Nephron (organoid): Measurements from ENCODE around the gene GABRG3.

Source experiments
- H3K27ac Mint-ChIP-seq, 3 experiments: 2 replicates each; pipeline ENCODE4 v1.8.0; 2020; ENCODE audit warnings: mixed read lengths in 3 of 3, mild to moderate bottlenecking in 2 of 3, moderate library complexity in 1 of 3
- H3K27me3 Mint-ChIP-seq: 2 replicates; pipeline ENCODE4 v1.8.0; 2021; ENCODE audit warnings: low read depth, mild to moderate bottlenecking, moderate library complexity, mixed read lengths
- H3K36me3 Mint-ChIP-seq: 2 replicates; pipeline ENCODE4 v1.8.0; 2020; ENCODE audit warnings: low read depth, mixed read lengths
- H3K4me1 Mint-ChIP-seq: 2 replicates; pipeline ENCODE4 v1.8.0; 2020; ENCODE audit warnings: mixed read lengths
- H3K4me3 Mint-ChIP-seq, 3 experiments: 2 replicates each; pipeline ENCODE4 v1.8.0; 2020; ENCODE audit warnings: mild to moderate bottlenecking in 3 of 3, mixed read lengths in 3 of 3, moderate library complexity in 2 of 3
- H3K9me3 Mint-ChIP-seq: 2 replicates; pipeline ENCODE4 v1.8.0; 2020; ENCODE audit warnings: mixed read lengths
- TF ChIP-seq, protein P1 (sequence below), 3 experiments: fragments of 200-600 bp; sonication (generic); IDR thresholded peaks; one replicate each; pipeline ENCODE4 v1.5.0; 2021; ENCODE audit warnings: antibody characterized with exemption in 3 of 3; ENCODE audit not compliant: unreplicated experiment in 3 of 3

GABRG3 gene

GRCh38 chr15:27114473-27114872, 143.5 kb downstream of the GABRG3 start:
- TF ChIP-seq, protein P1, sequence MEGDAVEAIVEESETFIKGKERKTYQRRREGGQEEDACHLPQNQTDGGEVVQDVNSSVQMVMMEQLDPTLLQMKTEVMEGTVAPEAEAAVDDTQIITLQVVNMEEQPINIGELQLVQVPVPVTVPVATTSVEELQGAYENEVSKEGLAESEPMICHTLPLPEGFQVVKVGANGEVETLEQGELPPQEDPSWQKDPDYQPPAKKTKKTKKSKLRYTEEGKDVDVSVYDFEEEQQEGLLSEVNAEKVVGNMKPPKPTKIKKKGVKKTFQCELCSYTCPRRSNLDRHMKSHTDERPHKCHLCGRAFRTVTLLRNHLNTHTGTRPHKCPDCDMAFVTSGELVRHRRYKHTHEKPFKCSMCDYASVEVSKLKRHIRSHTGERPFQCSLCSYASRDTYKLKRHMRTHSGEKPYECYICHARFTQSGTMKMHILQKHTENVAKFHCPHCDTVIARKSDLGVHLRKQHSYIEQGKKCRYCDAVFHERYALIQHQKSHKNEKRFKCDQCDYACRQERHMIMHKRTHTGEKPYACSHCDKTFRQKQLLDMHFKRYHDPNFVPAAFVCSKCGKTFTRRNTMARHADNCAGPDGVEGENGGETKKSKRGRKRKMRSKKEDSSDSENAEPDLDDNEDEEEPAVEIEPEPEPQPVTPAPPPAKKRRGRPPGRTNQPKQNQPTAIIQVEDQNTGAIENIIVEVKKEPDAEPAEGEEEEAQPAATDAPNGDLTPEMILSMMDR (IDR thresholded peaks at IDR 0.05; ENCODE audit: unreplicated experiment in 3 of 3): no peak
- Mint-ChIP-seq H3K4me3 (no peak overlapping the region), H3K4me1 (no peaks in the 10 kb centered on the region), H3K36me3 (no peaks in the 10 kb centered on the region), H3K9me3 (no peaks in the 10 kb centered on the region), H3K27me3 (no peaks in the 10 kb centered on the region), H3K27ac (no peak overlapping the region)

- TF ChIP-seq, protein P1 (IDR thresholded peaks at IDR 0.05; ENCODE audit: unreplicated experiment in 3 of 3): no peak
- no peaks in the 10 kb centered on the region for H3K4me1 Mint-ChIP-seq
- no peaks in the 10 kb centered on the region for H3K9me3 Mint-ChIP-seq
- H3K4me3 Mint-ChIP-seq: no peak overlapping the region
- no peaks in the 10 kb centered on the region for H3K36me3 Mint-ChIP-seq
- no peak overlapping the region for H3K27ac Mint-ChIP-seq
- no peaks in the 10 kb centered on the region for H3K27me3 Mint-ChIP-seq
Observed at GRCh38 chr15:27119695-27120266, 148.8 kb downstream of the GABRG3 start.

DNA sequence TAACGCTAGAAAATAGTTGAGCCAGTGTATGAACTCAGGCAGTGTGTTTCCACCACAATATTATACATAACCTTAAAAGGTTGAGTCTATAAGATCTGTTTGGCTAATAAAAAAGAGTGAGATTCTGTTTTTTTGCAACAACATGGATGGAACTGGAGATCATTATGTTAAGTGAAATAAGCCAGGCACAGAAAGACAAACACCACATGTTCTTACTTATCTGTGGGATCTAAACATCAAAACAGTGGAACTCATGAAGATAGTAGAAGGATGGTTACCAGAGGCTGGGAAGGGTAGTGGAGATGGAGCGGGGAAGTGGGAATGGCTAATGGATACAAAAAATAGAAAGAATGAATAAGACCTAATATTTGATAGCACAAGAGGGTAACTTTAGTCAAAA, 150.7 kb downstream of the GABRG3 start:
- TF ChIP-seq, protein P1 (IDR thresholded peaks at IDR 0.05; ENCODE audit: unreplicated experiment in 3 of 3): no peak
- Mint-ChIP-seq H3K27me3 (no peaks in the 10 kb centered on the region), H3K4me3 (no peak overlapping the region), H3K27ac (no peak overlapping the region), H3K36me3 (no peaks in the 10 kb centered on the region), H3K9me3 (no peaks in the 10 kb centered on the region), H3K4me1 (no peaks in the 10 kb centered on the region)

DNA sequence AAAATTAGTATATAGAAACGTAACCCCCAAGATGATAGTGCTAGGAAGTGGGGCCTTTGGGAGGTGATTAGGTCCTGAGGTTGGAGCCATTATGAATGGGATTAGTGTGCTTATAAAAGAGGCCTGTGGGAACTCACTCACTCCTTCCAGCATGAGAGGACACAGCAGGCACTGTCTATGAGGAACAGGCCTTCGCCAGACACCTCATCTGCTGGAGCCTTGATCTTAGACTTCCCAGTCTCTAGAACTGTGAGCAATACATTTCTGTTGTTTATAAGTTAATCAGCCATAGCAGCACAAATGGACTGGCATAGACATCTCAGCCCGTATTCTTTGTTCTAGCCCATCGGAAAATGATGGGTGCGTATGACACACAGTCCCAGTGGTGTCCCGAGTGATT, 152.3 kb downstream of the GABRG3 start:
- H3K9me3 Mint-ChIP-seq: peaks cover 2% of the 10 kb centered on the region
- no peak overlapping the region for H3K4me3 Mint-ChIP-seq
- H3K27ac Mint-ChIP-seq: no peak overlapping the region
- H3K4me1 Mint-ChIP-seq: no peaks in the 10 kb centered on the region
- no peaks in the 10 kb centered on the region for H3K36me3 Mint-ChIP-seq
- no peaks in the 10 kb centered on the region for H3K27me3 Mint-ChIP-seq
- TF ChIP-seq, protein P1 (IDR thresholded peaks at IDR 0.05; ENCODE audit: unreplicated experiment in 3 of 3): no peak

GRCh38 chr15:27123808-27124207, 152.8 kb downstream of the GABRG3 start:
- no peak overlapping the region for H3K4me3 Mint-ChIP-seq
- no peaks in the 10 kb centered on the region for H3K36me3 Mint-ChIP-seq
- H3K27ac Mint-ChIP-seq: no peak overlapping the region
- H3K9me3 Mint-ChIP-seq: peaks cover 2% of the 10 kb centered on the region
- H3K27me3 Mint-ChIP-seq: no peaks in the 10 kb centered on the region
- no peaks in the 10 kb centered on the region for H3K4me1 Mint-ChIP-seq
- TF ChIP-seq, protein P1 (IDR thresholded peaks at IDR 0.05; ENCODE audit: unreplicated experiment in 3 of 3): no peak

DNA sequence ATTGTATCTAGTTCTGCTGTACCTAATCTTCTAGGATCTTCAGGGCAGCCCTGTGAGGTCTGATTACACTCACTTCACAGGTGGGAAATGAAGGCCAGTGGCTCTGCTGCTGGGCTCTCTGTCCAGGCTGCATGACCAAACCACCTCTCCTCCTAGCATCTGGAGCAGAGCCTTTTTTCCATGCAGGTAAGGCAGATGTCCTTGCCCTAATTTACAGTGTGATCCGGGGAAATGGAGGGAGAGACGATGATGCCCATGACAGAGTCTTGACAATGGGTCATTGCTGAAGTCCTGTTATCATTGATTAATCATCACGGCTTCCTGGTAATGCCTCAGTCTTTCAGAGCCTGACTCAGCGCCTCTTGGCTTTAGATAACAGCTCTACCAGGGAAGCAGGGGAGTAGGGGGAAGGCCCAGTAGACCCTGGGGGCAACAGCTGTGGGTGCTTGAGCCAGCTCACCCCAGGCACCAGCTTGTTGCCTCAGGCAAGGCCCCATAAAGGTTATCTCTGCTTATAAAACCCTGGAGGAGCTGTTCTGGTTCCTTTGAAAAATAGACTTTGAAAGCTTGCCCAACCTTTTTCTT, 153.4 kb downstream of the GABRG3 start:
- H3K27me3 Mint-ChIP-seq: no peaks in the 10 kb centered on the region
- no peak overlapping the region for H3K4me3 Mint-ChIP-seq
- H3K36me3 Mint-ChIP-seq: no peaks in the 10 kb centered on the region
- TF ChIP-seq, protein P1 (IDR thresholded peaks at IDR 0.05; ENCODE audit: unreplicated experiment in 3 of 3): no peak
- no peak overlapping the region for H3K27ac Mint-ChIP-seq
- H3K4me1 Mint-ChIP-seq: no peaks in the 10 kb centered on the region
- H3K9me3 Mint-ChIP-seq: peaks cover 7% of the 10 kb centered on the region
